HEK293T (cell line): ENCODE data around the gene LEPR.

Source experiments
- CTCF ChIA-PET: fragments of 350-600 bp; formaldehyde crosslinking; extraction: SDS; loops from one replicate; lab custom pipeline; 2021; ENCODE audit warnings: antibody characterized with exemption, inconsistent platforms; lab: Yijun Ruan, JAX
- POLR2A ChIA-PET: fragments of 350-600 bp; formaldehyde crosslinking; extraction: SDS; loops from one replicate; lab custom pipeline; 2020; ENCODE audit warnings: antibody characterized with exemption, inconsistent platforms; lab: Yijun Ruan, JAX
- DNase-seq: peaks from one replicate; pipeline ENCODE4 v3.0.0; 2012; ENCODE audit warnings: mixed read lengths; ENCODE audit errors: extremely low spot score
- ARNT ChIP-seq: fragments of 450-650 bp; IDR thresholded peaks from 2 replicates; pipeline ENCODE4 v1.6.1; 2017; ENCODE audit warnings: mild to moderate bottlenecking
- BHLHE40 ChIP-seq: fragments of 450-650 bp; IDR thresholded peaks from 2 replicates; pipeline ENCODE4 v1.6.1; 2016; ENCODE audit warnings: mild to moderate bottlenecking, moderate library complexity, borderline replicate concordance
- CTBP1 ChIP-seq: fragments of 450-650 bp; IDR thresholded peaks from 2 replicates; pipeline ENCODE4 v1.6.1; 2016; ENCODE audit warnings: borderline replicate concordance
- ELF4 ChIP-seq: fragments of 450-650 bp; IDR thresholded peaks from 2 replicates; pipeline ENCODE4 v1.6.1; 2017; ENCODE audit warnings: antibody characterized with exemption
- FOXA1 ChIP-seq: fragments of 450-650 bp; IDR thresholded peaks from 2 replicates; pipeline ENCODE4 v1.6.1; 2016; ENCODE audit warnings: mild to moderate bottlenecking
- FOXK2 ChIP-seq: fragments of 450-650 bp; IDR thresholded peaks from 2 replicates; pipeline ENCODE4 v1.6.1; 2016; ENCODE audit warnings: mild to moderate bottlenecking
- FOXM1 ChIP-seq: fragments of 450-650 bp; IDR thresholded peaks from 2 replicates; pipeline ENCODE4 v1.6.1; 2017; ENCODE audit warnings: mild to moderate bottlenecking, borderline replicate concordance
- HDGF ChIP-seq: fragments of 450-650 bp; IDR thresholded peaks from 2 replicates; pipeline ENCODE4 v1.6.1; 2017; ENCODE audit warnings: antibody characterized with exemption, borderline replicate concordance
- L3MBTL2 ChIP-seq: fragments of 450-650 bp; conservative IDR thresholded peaks from 2 replicates; pipeline ENCODE4 v1.6.1; 2016; ENCODE audit warnings: mild to moderate bottlenecking
- LEF1 ChIP-seq: fragments of 450-650 bp; IDR thresholded peaks from 2 replicates; pipeline ENCODE4 v1.6.1; 2017; ENCODE audit warnings: mild to moderate bottlenecking, borderline replicate concordance
- NFRKB ChIP-seq: fragments of 450-650 bp; IDR thresholded peaks from 2 replicates; pipeline ENCODE4 v1.6.1; 2016; ENCODE audit warnings: mild to moderate bottlenecking, moderate library complexity
- SP1 ChIP-seq: fragments of 450-650 bp; IDR thresholded peaks from 2 replicates; pipeline ENCODE4 v1.6.1; 2017
- SUZ12 ChIP-seq: fragments of 450-650 bp; IDR thresholded peaks from 2 replicates; pipeline ENCODE4 v1.6.1; 2016; ENCODE audit warnings: mild to moderate bottlenecking
- TARDBP ChIP-seq: fragments of 450-650 bp; IDR thresholded peaks from 2 replicates; pipeline ENCODE4 v1.6.1; 2016
- ZNF384 ChIP-seq: fragments of 450-650 bp; IDR thresholded peaks from 2 replicates; pipeline ENCODE4 v1.6.1; 2016
- TF ChIP-seq, protein P1 (sequence below): fragments of 450-650 bp; IDR thresholded peaks from 2 replicates; pipeline ENCODE4 v1.6.1; 2016

LEPR gene

GRCh38 chr1:65422241-65423203, 2.1 kb downstream of the LEPR start:
- TF ChIP-seq ELF4 (no peak), FOXK2 (no peak), ZNF384 (no peak), SUZ12 (no peak), FOXM1 (no peak), ARNT (no peak), SP1 (no peak)
- TF ChIP-seq, protein P1, sequence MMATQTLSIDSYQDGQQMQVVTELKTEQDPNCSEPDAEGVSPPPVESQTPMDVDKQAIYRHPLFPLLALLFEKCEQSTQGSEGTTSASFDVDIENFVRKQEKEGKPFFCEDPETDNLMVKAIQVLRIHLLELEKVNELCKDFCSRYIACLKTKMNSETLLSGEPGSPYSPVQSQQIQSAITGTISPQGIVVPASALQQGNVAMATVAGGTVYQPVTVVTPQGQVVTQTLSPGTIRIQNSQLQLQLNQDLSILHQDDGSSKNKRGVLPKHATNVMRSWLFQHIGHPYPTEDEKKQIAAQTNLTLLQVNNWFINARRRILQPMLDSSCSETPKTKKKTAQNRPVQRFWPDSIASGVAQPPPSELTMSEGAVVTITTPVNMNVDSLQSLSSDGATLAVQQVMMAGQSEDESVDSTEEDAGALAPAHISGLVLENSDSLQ, result no peak
- ChIA-PET POLR2A (no interaction called here), CTCF (interaction anchor here (0.9 kb wide), 1 partner anchor 8 kb away, joined by 3 read pairs; no protein-coding TSS in a partner anchor)
- no peak for DNase-seq

DNA sequence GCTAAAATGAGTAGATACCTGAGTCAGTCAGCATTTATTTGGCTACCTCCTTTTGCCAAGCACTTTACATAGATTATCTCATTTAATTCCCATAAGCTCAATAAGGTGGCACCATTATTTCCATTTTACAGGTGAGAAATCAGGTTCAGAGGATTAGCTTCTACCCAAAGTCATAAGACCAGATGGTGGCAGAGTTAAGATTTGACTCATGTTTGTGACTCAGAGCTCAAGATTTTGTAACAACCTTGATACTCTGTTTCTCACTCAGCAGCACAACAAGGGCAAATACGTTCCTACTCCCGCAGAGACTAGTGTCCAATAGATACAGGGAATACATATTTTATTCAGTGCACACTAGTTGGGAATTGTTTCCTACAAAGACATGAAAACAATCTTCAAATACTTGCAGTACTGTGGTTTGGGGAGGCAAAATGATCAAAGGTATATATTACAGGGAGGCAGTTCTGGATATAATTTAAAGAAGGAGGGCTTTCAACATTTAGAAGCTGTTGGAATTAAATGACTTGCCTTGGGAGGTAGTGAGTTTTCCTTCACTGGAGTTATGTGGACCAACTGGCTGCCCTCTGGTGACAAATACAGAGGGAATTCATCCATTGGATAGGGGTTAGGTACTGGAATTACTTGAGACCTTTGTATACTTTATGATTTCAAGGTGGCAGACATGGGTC, 3.6 kb downstream of the LEPR start:
- DNase-seq, result no peak
- POLR2A ChIA-PET, result no interaction called here
- TF ChIP-seq SUZ12, result no peak
- TF ChIP-seq ZNF384, result no peak
- TF ChIP-seq LEF1, result no peak
- no peak for TF ChIP-seq FOXA1
- TF ChIP-seq CTBP1, result no peak
- TF ChIP-seq HDGF, result no peak
- no peak for TF ChIP-seq TARDBP
- TF ChIP-seq, protein P1, result no peak
- no peak for TF ChIP-seq NFRKB
- TF ChIP-seq FOXK2, result no peak
- CTCF ChIA-PET, result no interaction called here

- DNase-seq, result no peak
- CTCF ChIA-PET, result no interaction called here
- POLR2A ChIA-PET, result no interaction called here
- no peak for TF ChIP-seq L3MBTL2
- TF ChIP-seq FOXM1, result no peak
- TF ChIP-seq, protein P1, result no peak
- TF ChIP-seq SP1, result no peak
- TF ChIP-seq CTBP1, result no peak
- no peak for TF ChIP-seq HDGF
- TF ChIP-seq SUZ12, result no peak
- TF ChIP-seq ZNF384, result no peak
- TF ChIP-seq NFRKB, result no peak
- TF ChIP-seq LEF1, result no peak
Measured at GRCh38 chr1:65424573-65424889, 4.1 kb downstream of the LEPR start.

DNA sequence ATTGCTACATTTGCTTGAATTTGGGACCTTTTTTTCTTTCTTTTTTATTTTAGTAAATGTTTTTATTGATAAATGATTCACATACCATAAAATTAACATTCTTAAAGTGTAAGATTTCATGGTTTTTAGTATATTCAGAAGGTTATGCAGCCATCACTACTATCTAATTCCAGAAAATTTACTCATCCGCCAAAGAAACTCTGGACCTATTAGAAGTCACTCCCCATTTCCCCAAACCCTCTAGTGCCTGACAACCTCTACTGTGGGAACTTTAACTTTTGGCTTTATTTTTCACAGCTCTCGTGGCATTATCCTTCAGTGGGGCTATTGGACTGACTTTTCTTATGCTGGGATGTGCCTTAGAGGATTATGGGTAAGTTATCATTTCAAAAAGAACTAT, 4.5 kb downstream of the LEPR start:
- POLR2A ChIA-PET, result no interaction called here

GRCh38 chr1:65425697-65426096, 5.2 kb downstream of the LEPR start:
- CTCF ChIA-PET, result interaction anchor here (1.0 kb wide), 1 partner anchor 262 kb away, joined by 3 read pairs; no protein-coding TSS in a partner anchor
- TF ChIP-seq HDGF, result no peak
- DNase-seq, result no peak
- POLR2A ChIA-PET, result no interaction called here

More for the DNA sequence above, 4.5 kb downstream of the LEPR start:
- DNase-seq, result no peak
- CTCF ChIA-PET, result no interaction called here
- TF ChIP-seq L3MBTL2 (no peak), LEF1 (no peak), SUZ12 (no peak), TARDBP (no peak), HDGF (no peak), NFRKB (no peak), FOXM1 (no peak), BHLHE40 (no peak), FOXA1 (no peak)

- ChIA-PET POLR2A (no interaction called here), CTCF (interaction anchor here (1.6 to 4.3 kb wide), 2 partner anchors 10 to 259 kb away, joined by 3 to 23 read pairs; no protein-coding TSS in a partner anchor)
- DNase-seq, result no peak
- TF ChIP-seq HDGF (no peak), TARDBP (no peak), NFRKB (no peak)
Measured at GRCh38 chr1:65429078-65429477, 8.6 kb downstream of the LEPR start.
